GM10266 (cell line): ENCODE measurements around the gene HDAC4.
"Not testable (repeated sequence)": the region's sequence is repeated elsewhere in the genome, so short reads cannot be mapped to it uniquely, and the experiment has no call there.

Experiments used
- DNase-seq: peaks from one replicate; pipeline ENCODE4 v3.0.0; 2012; ENCODE audit errors: extremely low spot score
- CTCF ChIP-seq: IDR thresholded peaks from 2 replicates; pipeline ENCODE4 v1.5.1; 2012; ENCODE audit warnings: mild to moderate bottlenecking, low read depth; ENCODE audit not compliant: control insufficient read depth, insufficient read depth; ENCODE audit errors: missing control alignments

The HDAC4 gene

GRCh38 chr2:239072786-239073185 is 328.0 kb downstream of the HDAC4 start:
- TF ChIP-seq CTCF = no peak
- DNase-seq = no peak

- DNase-seq = no peak
- no peak for TF ChIP-seq CTCF
Observed at GRCh38 chr2:239070466-239070865, 330.4 kb downstream of the HDAC4 start.

- DNase-seq = not testable (repeated sequence)
Observed at GRCh38 chr2:239069362-239070333, 331.2 kb downstream of the HDAC4 start.

GRCh38 chr2:239068411-239068810 is 332.4 kb downstream of the HDAC4 start:
- no peak for DNase-seq
- no peak for TF ChIP-seq CTCF

More at GRCh38 chr2:239069362-239070333, 331.2 kb downstream of the HDAC4 start:
- TF ChIP-seq CTCF = peak; percentile 4

GRCh38 chr2:239067196-239067865 is 333.5 kb downstream of the HDAC4 start:
- no peak for TF ChIP-seq CTCF
- DNase-seq = no peak

GRCh38 chr2:239066597-239066996 is 334.2 kb downstream of the HDAC4 start:
- no peak for TF ChIP-seq CTCF
- DNase-seq = no peak
